Hippocampal formation (tissue), 2 donors: Measurements from ENCODE around the gene GFOD1.
A peak's percentile ranks its signal among the peaks of the same experiment; 100 is the strongest.
"Not testable (repeated sequence)": the region's sequence is repeated elsewhere in the genome, so short reads cannot be mapped to it uniquely, and the experiment has no call there.

Source experiments
- DNase-seq, 2 donors: peaks; one replicate each; lab custom pipeline; 2025; lab: John Stamatoyannopoulos, UW

Gene GFOD1

DNA sequence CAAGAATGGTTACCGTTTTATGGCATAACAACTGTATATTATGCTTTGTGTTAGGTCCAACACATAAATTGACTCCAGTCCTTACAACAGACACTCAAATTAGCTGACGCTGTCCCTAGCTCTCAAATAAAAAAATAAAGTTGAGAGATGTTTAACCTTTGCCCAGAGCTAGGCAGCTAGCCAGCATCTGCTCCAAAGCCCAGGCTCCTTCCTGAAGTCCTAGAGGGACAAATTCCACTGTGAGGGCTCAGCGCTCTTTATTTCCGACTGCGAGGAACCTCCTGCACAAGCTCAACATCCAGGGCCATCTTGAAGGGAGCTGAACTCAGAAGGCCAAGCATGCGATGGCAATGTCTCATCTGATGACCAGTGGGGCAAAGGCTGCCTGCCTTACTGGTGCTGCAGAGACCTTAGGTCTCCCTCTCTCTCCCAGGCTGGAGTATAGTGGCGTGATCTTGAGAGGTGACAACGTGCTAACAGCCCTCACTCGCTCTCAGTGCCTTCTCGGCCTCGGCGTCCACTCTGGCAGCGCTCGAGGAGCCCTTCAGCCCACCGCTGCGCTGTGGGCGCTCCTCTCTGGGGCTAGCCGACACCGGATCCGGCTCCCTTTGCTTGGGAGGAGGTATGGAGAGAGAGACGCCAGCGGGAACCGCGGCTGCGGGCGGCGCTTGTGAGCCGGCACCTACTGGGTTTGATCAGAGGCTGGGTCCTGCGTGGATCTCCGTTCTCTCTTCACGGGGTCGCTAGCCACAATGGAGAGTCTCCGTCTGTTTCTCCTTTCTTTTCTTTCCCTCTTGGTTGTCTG, 24.7 kb upstream of the GFOD1 start:
- DNase-seq: no peak

DNA sequence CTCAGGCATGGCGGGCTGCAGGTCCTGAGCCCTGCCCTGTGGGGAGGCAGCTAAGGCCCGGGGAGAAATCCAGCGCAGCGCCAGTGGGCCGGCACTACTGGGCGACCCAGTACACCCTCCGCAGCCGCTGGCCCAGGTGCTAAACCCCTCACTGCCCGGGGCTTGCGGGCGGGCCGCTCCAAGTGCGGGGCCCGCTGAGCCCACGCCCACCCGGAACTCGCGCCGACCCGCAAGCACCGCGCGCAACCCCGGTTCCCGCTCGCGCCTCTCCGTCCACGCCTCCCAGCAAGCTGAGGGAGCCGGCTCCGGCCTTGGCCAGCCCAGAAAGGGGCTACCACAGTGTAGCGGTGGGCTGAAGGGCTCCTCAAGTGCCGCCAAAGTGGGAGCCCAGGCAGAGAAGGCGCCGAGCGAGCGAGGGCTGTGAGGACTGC, 23.8 kb upstream of the GFOD1 start:
- DNase-seq: not testable (repeated sequence)

DNA sequence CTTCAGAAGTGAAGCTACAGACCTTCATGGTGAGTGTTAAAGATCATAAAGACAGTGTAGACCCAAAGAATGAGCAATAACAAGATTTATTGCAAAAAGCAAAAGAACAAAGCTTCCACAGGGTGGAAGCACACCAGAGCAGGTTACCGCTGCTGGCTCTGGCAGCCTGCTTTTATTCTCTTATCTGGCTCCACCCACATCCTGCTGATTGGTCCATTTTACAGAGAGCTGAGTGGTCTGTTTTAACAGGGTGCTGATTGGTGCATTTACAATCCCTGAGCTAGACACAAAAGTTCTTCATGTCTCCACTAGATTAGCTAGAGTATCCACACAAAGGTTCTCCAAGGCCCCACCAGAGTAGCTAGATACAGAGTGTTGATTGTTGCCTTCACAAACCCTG, 23.0 kb upstream of the GFOD1 start:
- not testable (repeated sequence) for DNase-seq

DNA sequence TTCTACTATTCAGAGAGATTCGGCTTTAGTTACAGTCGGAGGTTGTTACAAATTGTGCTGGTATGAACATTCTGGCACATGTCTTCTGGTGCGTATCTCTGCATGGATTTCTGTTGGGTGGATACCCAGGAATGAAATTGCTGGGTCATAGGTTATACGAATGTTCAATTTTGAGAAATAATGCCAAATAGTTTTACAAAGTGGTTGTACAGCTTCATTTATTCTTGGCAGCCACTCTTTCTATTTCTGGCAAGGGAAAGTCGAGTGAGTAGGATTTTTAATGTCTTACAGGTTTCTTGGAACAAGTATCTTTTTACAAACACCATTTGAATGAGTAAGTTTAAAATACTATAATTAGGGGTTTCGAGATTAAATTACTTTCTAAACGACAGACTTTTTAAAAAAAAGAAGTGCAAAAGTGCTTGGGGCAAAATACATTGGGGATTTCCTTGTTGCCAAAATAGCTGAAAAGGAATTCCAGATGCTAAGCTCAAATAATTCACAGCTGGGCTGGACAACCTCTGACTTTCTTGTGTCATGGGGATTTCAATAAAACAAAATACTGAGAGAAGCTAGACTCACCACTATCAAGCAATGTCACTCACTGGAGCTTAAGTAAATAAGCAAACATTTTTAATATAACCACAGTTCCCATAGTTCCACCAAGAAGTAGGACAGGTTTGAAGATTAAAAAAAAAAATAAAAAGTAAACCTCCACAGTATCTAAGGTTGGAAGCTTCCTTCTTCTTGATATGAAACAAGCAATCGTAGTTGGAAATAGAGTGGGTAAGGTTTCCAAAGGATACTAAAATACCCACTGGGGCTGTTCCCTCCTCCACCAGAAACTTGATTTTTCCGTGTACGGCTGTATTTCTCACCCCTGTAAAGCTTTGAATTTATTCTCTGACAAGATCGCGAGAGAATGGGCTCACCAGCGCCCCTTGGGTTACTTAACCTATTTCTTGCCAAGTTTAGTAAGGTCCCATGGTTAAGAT, 21.6 kb upstream of the GFOD1 start:
- DNase-seq: no peak

DNA sequence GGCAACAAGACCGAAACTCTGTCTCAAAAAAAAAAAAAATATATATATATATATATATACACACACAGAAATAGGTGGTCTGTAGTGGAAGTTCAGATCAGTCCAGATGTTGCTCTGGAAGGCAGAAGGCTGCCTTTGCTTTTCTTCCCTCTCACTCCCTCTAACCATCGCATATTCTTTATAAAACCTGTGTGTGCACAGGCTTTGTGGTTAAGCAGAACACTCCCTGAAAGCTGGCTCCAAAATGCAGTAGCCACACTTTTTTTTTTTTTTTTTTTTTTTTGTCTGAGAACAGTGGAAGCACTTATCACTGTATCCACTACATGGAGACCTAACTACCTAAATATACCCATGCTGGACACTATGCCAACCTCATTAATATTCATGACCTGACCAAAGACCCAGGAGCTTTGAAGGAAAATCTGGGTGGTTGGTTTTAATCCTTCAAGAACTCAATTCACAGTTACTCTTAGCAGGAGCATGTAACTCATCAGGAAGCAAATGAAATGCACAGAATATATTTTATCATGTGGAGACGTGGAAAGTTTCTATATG, 20.0 kb upstream of the GFOD1 start:
- DNase-seq: no peak

- no peak for DNase-seq
These were observed 17.9 kb upstream of the GFOD1 start for GRCh38 chr6:13505345-13505734.

DNA sequence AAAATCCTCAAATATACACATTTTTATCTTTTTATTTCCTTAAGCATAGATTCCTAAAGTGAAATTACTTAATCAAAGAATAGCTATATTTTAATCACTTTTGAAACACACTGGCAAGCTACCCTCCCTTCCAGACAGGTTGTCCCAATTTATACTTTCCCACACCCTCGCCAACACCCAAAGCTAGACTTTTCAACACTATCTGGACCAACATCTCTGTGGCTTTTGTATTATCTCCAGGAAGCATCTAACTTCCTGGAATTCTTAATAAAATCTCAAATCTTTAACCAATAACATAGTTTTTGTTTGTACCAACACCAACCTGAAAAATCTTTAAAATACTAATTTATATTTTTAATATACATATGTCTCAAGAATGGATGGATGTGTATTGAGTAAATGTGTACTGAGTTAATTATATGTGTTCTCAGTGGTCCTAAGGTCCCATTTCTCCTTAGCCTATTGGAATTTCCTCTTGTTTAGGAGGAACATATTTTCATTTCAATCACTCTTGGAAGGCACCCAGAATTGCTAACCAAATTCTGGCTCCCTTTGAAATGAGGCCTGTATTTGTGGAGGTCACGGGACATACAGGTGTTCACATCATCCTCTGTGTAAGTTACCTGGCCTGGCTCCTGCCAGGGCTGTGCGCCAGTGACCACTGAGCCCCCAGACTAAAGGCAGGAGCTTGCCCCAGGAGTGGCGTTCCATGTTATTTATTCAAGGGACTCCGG, 17.4 kb upstream of the GFOD1 start:
- DNase-seq: no peak

DNA sequence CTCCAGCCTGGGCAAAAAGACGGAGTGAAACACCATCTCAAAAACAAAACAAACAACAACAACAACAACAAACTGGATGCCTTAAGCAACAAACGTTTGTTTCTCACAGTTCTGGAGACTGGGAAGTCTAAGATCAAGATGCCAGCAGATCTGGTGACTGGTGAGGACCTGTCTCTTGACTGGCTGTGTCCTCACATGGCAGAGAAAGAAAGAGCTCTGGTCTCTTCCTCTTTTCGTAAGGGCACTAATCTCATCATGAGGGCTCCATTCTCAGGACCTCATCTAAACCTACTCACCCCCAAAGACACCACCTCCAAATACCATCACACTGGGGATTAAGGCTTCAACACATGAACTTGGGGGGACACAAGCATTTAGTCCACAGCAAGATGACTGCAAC, 13.5 kb upstream of the GFOD1 start:
- DNase-seq: no peak

DNA sequence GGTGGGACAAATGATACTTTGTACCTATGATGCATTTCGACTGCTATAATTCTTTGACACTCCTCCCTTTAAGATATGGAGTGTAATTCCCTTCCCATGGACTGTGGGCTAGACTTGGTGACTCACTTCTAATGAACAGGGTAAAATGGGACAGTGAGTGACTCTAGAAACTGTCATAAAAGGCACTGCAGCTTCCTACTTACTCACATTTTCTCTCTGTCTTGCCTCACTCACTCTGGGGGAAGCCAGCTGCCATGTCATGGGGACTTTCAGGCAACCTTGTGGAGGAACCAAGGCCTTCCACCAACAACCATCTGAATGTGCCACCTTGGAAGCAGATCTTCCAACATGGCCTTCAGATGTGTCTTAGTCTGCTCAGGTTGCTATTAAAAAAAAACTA, 12.9 kb upstream of the GFOD1 start:
- no peak for DNase-seq

GRCh38 chr6:13496513-13497190, 9.3 kb upstream of the GFOD1 start:
- no peak for DNase-seq

DNA sequence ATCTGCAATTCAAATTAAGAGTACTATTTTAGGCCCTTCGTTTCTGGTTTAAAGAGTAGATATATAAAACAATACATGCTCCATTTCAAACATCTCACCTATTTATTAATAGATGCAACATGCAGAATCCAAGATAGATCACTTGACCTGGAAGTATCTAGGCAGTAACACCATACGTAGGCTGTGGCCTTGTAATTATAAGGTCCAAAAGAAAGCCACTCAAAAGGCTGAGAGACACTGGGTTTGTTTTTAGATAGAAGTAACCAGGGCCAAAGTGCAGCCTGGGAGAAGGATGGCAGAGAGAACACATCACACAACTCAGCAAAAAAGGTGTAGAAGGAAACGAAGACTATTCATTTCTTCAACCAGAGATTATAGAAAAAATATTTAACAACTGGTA, 8.4 kb upstream of the GFOD1 start:
- DNase-seq: no peak

GRCh38 chr6:13495112-13495776, 7.8 kb upstream of the GFOD1 start:
- DNase-seq: no peak

DNA sequence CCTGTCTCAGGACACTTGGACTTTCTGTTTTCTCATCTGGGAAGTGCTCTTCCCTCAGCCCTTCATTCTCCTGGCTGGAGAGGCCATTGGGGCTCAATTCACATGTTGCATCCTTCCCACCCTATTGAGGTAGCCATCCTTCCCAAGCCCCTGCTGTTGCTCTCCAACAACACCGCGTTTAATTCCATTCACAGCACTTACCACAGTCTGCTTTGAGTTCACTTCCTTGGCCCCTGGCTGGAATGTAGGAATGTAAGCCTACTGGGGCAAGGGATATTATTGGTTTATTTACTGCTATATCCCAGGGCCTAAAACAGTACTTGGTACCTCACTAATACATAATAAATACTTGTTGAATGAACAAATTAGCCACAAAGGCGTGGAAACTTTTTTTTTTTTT, 6.7 kb upstream of the GFOD1 start:
- no peak for DNase-seq

DNA sequence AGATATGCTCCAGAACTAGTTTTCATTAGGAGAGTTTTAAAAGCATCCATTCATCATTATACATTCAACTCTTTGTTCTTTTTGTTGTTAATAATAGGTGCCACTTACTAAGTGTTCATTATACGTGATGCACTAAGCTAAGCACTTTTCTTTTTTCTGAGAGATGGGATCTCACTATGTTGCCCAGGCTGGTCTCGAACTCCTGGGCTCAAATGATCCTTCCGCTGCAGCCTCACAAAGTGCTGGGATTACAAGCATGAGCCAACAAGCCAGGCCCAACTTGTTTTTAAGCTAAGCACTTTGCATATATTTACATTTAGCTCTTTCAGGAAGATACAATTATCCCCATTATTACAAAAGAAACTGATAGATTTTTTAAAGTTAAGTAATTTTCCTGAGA, 5.7 kb upstream of the GFOD1 start:
- DNase-seq: no peak

DNA sequence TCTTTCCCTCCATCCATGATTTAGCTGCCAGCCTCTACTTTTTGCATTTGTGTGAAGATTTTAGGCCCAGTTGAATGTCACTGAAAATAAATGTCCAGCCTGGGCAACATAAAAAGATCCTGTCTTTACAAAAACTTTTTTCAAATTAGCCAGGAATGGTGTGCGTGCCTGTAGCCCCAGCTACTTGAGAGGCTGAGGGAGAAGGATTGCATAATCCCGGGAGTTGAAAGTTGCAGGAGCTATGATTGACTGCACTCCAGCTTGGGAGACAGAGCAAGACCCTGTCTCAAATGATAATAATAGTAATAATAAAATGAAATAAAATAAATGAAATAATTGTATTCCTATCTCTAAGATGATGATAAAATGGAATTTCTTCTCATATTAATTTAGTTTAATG, 5.0 kb upstream of the GFOD1 start:
- no peak for DNase-seq

DNA sequence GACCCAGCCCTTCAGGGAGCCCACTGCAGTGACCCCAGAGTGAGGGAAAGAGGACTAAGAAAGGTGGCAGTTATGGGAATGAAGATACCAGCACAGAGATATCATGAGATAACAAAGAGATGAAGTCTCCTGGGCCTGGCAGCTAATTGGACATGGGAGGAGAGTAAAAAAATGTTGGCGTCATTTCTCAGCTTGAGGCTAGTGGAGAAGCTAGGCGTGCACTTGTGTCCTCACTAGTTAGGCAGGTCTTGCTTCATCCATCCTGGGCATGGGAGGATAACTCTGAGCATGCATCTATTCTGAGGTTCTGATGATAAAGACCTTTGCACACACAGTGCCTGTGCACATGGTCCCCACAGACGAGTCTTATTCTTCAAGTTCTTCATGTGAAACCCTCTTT, 4.1 kb upstream of the GFOD1 start:
- no peak for DNase-seq

- DNase-seq: no peak
These were observed 3.0 kb upstream of the GFOD1 start for GRCh38 chr6:13490402-13490801.

- no peak for DNase-seq
These were observed 1.5 kb upstream of the GFOD1 start for GRCh38 chr6:13488896-13489237.

- peak in 1 of 2 donors; percentile 34 for DNase-seq
These were observed 855 bp upstream of the GFOD1 start for GRCh38 chr6:13488015-13488895.

GRCh38 chr6:13486679-13487121, 700 bp downstream of the GFOD1 start:
- peak in 1 of 2 donors; percentile 57 for DNase-seq
